CD4-positive, CD25-positive, alpha-beta regulatory T cell (primary cell): ENCODE results near the gene RPL37. TPM values are rescaled to one million over a fixed set of nuclear protein-coding genes. Genes with fewer than 3 reads are reported as not detected.
A peak's percentile ranks its signal among the peaks of the same experiment; 100 is the strongest.

Experiments used
- ATAC-seq, 2 donors: fragments of 150-1000 bp; cut with Tn5 transposase; one replicate each; pipeline ENCODE4 v1.10.0; 2021; ENCODE audit warnings: low read depth in 2 of 2, moderate number of reproducible peaks in 2 of 2, moderate library complexity in 1 of 2
- DNase-seq, 3 donors: peaks; one replicate each; pipeline versions ENCODE4 v3.0.0 to v3.0.0-alpha.2; 2012 to 2022; ENCODE audit warnings: mixed read lengths in 1 of 3
- H3K27ac ChIP-seq: one replicate; pipeline ENCODE4 v1.7.0; 2013; ENCODE audit warnings: mild to moderate bottlenecking, low read length; ENCODE audit not compliant: insufficient read depth, poor library complexity, severe bottlenecking
- H3K27me3 ChIP-seq: one replicate; pipeline ENCODE4 v1.7.0; 2013; ENCODE audit warnings: low read length; ENCODE audit not compliant: control insufficient read depth, insufficient read depth
- H3K36me3 ChIP-seq: one replicate; pipeline ENCODE4 v1.7.0; 2013; ENCODE audit warnings: mild to moderate bottlenecking, low read length, moderate library complexity; ENCODE audit not compliant: control insufficient read depth, insufficient read depth
- H3K4me1 ChIP-seq: 2 replicates; pipeline ENCODE4 v1.7.0; 2013; ENCODE audit warnings: mild to moderate bottlenecking, low read length; ENCODE audit not compliant: insufficient read depth, control insufficient read depth, poor library complexity, severe bottlenecking
- H3K4me3 ChIP-seq: one replicate; pipeline ENCODE4 v1.7.0; 2013; ENCODE audit warnings: low read depth, mild to moderate bottlenecking, low read length, moderate library complexity
- H3K9me3 ChIP-seq, 2 experiments: 1 replicate in 1 of 2; 2 replicates in 1 of 2; pipeline ENCODE4 v1.7.0; 2013; ENCODE audit warnings: low read length in 2 of 2, mild to moderate bottlenecking in 1 of 2, moderate library complexity in 1 of 2; ENCODE audit not compliant: control insufficient read depth in 2 of 2
- H3K27ac Mint-ChIP-seq, 3 donors: one replicate each; pipeline ENCODE4 v1.8.0; 2020 to 2022; ENCODE audit warnings: mild to moderate bottlenecking in 3 of 3, mixed read lengths in 3 of 3, moderate library complexity in 2 of 3
- H3K27me3 Mint-ChIP-seq: one replicate; pipeline ENCODE4 v1.8.0; 2022; ENCODE audit warnings: mild to moderate bottlenecking, mixed read lengths
- H3K36me3 Mint-ChIP-seq: one replicate; pipeline ENCODE4 v1.8.0; 2020; ENCODE audit warnings: mixed read lengths
- H3K4me1 Mint-ChIP-seq, 4 donors: one replicate each; pipeline ENCODE4 v1.8.0; 2020 to 2022; ENCODE audit warnings: mixed read lengths in 4 of 4, mild to moderate bottlenecking in 1 of 4
- H3K4me3 Mint-ChIP-seq, 4 donors: one replicate each; pipeline ENCODE4 v1.8.0; 2020 to 2022; ENCODE audit warnings: mild to moderate bottlenecking in 4 of 4, mixed read lengths in 4 of 4, moderate library complexity in 3 of 4
- H3K9me3 Mint-ChIP-seq, 7 donors: one replicate each; pipeline ENCODE4 v1.8.0; 2020 to 2022; ENCODE audit warnings: mixed read lengths in 7 of 7, mild to moderate bottlenecking in 3 of 7, moderate library complexity in 2 of 7
- polyA plus RNA-seq, 4 donors: library from polyadenylated mRNA; unstranded; fragments of 300-500 nt; fragmentation: Illumina TruSeq; gene quantifications; one replicate each; pipeline ENCODE4 v1.2.3, GENCODE V29; 2021
- total RNA-seq: library from RNA; stranded (reverse); gene quantifications from one replicate; pipeline ENCODE4 v1.2.3, GENCODE V29; 2022

Gene RPL37
- total and polyA plus RNA-seq, 5 donors from 2014 or later, result 1,729 to 2,513 (median 2,030) TPM

- Mint-ChIP-seq H3K27me3 (peaks cover 5% of the 10 kb centered on the region), H3K4me1 (peaks cover 35 to 71% (median 56%) of the 10 kb centered on the region in 4 donors), H3K27ac (peak overlapping the region; percentile 57 to 99 (median 99)), H3K4me3 (peak overlapping the region; percentile 93 to 99 (median 96)), H3K9me3 (no peaks in the 10 kb centered on the region), H3K36me3 (peaks cover 66% of the 10 kb centered on the region)
- H3K4me3 ChIP-seq, result peak overlapping the region; percentile 90
- ATAC-seq (no peak), DNase-seq (no peak)
- H3K27ac ChIP-seq, result peak overlapping the region; percentile 95
- H3K27me3 ChIP-seq, result no peaks in the 10 kb centered on the region
- H3K36me3 ChIP-seq, result peaks cover 63% of the 10 kb centered on the region
- no peaks in the 10 kb centered on the region for H3K9me3 ChIP-seq
- peaks cover 30% of the 10 kb centered on the region for H3K4me1 ChIP-seq
Observed at GRCh38 chr5:40832345-40832744, 2.7 kb downstream of the RPL37 start.

- DNase-seq, result peak in 1 of 3 donors; percentile 33
- peaks cover 5% of the 10 kb centered on the region for H3K27me3 Mint-ChIP-seq
- H3K4me3 Mint-ChIP-seq, result peak overlapping the region in 1 of 4 donors; percentile 93
- Histone ChIP-seq H3K27me3 (no peaks in the 10 kb centered on the region), H3K27ac (peak overlapping the region; percentile 35), H3K4me1 (peaks cover 30% of the 10 kb centered on the region), H3K9me3 (no peaks in the 10 kb centered on the region), H3K4me3 (no peak overlapping the region), H3K36me3 (peaks cover 70% of the 10 kb centered on the region)
- peaks cover 35 to 66% (median 54%) of the 10 kb centered on the region in 4 donors for H3K4me1 Mint-ChIP-seq
- peaks cover 70% of the 10 kb centered on the region for H3K36me3 Mint-ChIP-seq
- ATAC-seq, result no peak
- H3K27ac Mint-ChIP-seq, result peak overlapping the region; percentile 2 to 99 (median 61)
- no peaks in the 10 kb centered on the region for H3K9me3 Mint-ChIP-seq
Observed at GRCh38 chr5:40831346-40832210, 3.4 kb downstream of the RPL37 start.

GRCh38 chr5:40829748-40830533 lies 5.1 kb downstream of the RPL37 start:
- no peaks in the 10 kb centered on the region for H3K9me3 Mint-ChIP-seq
- H3K9me3 ChIP-seq, result no peaks in the 10 kb centered on the region
- peak overlapping the region in 1 of 3 donors; percentile 76 for H3K27ac Mint-ChIP-seq
- H3K36me3 Mint-ChIP-seq, result peaks cover 70% of the 10 kb centered on the region
- ATAC-seq (no peak), DNase-seq (no peak)
- H3K36me3 ChIP-seq, result peaks cover 74% of the 10 kb centered on the region
- no peaks in the 10 kb centered on the region for H3K27me3 Mint-ChIP-seq
- H3K4me3 ChIP-seq, result no peak overlapping the region
- H3K4me3 Mint-ChIP-seq, result peak overlapping the region in 1 of 4 donors; percentile 64
- H3K27ac ChIP-seq, result no peak overlapping the region
- H3K4me1 ChIP-seq, result peaks cover 26% of the 10 kb centered on the region
- peaks cover 31 to 53% (median 48%) of the 10 kb centered on the region in 4 donors for H3K4me1 Mint-ChIP-seq
- no peaks in the 10 kb centered on the region for H3K27me3 ChIP-seq

GRCh38 chr5:40828690-40829661 lies 6.0 kb downstream of the RPL37 start:
- no peak overlapping the region for H3K27ac ChIP-seq
- ATAC-seq (no peak), DNase-seq (no peak)
- peaks cover 20% of the 10 kb centered on the region for H3K4me1 ChIP-seq
- H3K4me3 ChIP-seq, result no peak overlapping the region
- no peaks in the 10 kb centered on the region for H3K27me3 ChIP-seq
- peaks cover 26 to 46% (median 43%) of the 10 kb centered on the region in 4 donors for H3K4me1 Mint-ChIP-seq
- no peaks in the 10 kb centered on the region for H3K9me3 Mint-ChIP-seq
- H3K27me3 Mint-ChIP-seq, result no peaks in the 10 kb centered on the region
- H3K27ac Mint-ChIP-seq, result peak overlapping the region; percentile 33 to 83 (median 43)
- H3K9me3 ChIP-seq, result no peaks in the 10 kb centered on the region
- H3K36me3 ChIP-seq, result peaks cover 74% of the 10 kb centered on the region
- no peak overlapping the region for H3K4me3 Mint-ChIP-seq
- H3K36me3 Mint-ChIP-seq, result peaks cover 62% of the 10 kb centered on the region

GRCh38 chr5:40828021-40828631 lies 6.9 kb downstream of the RPL37 start:
- H3K36me3 ChIP-seq, result peaks cover 69% of the 10 kb centered on the region
- Mint-ChIP-seq H3K27ac (peak overlapping the region in 2 of 3 donors; percentile 10 to 43), H3K4me3 (peak overlapping the region in 1 of 4 donors; percentile 22), H3K27me3 (no peaks in the 10 kb centered on the region), H3K9me3 (no peaks in the 10 kb centered on the region), H3K4me1 (peaks cover 19 to 38% (median 34%) of the 10 kb centered on the region in 4 donors), H3K36me3 (peaks cover 54% of the 10 kb centered on the region)
- no peak overlapping the region for H3K27ac ChIP-seq
- no peaks in the 10 kb centered on the region for H3K27me3 ChIP-seq
- H3K4me1 ChIP-seq, result peaks cover 11% of the 10 kb centered on the region
- no peak overlapping the region for H3K4me3 ChIP-seq
- H3K9me3 ChIP-seq, result no peaks in the 10 kb centered on the region
- no peak for DNase-seq
- no peak for ATAC-seq

- peaks cover 4% of the 10 kb centered on the region for H3K4me1 ChIP-seq
- H3K36me3 ChIP-seq, result peaks cover 62% of the 10 kb centered on the region
- ATAC-seq (no peak), DNase-seq (no peak)
- no peak overlapping the region for H3K27ac ChIP-seq
- H3K27me3 ChIP-seq, result no peaks in the 10 kb centered on the region
- Mint-ChIP-seq H3K36me3 (peaks cover 46% of the 10 kb centered on the region), H3K27ac (peak overlapping the region in 2 of 3 donors; percentile 10 to 43), H3K27me3 (no peaks in the 10 kb centered on the region), H3K4me3 (peak overlapping the region in 1 of 4 donors; percentile 22), H3K9me3 (no peaks in the 10 kb centered on the region), H3K4me1 (peaks cover 16 to 30% (median 27%) of the 10 kb centered on the region in 4 donors)
- H3K9me3 ChIP-seq, result no peaks in the 10 kb centered on the region
- H3K4me3 ChIP-seq, result no peak overlapping the region
Observed at GRCh38 chr5:40827188-40827977, 7.6 kb downstream of the RPL37 start.
